PC-3 (cell line): ENCODE results near the gene ARHGEF17. TPM values are rescaled to one million over a fixed set of nuclear protein-coding genes. Genes with fewer than 3 reads are reported as not detected.

Experiments used
- ATAC-seq: fragments of 200-7000 bp; cut with Tn5 transposase; 2 replicates; pipeline ENCODE4 v1.9.1; 2020; ENCODE audit warnings: mild to moderate bottlenecking, moderate library complexity
- BruUV-seq: library from RNA; stranded (reverse); fragments of 400-500 nt; replicated peaks from 2 replicates; lab custom pipeline; 2021; lab: Mats Ljungman, UMichigan
- CTCF ChIA-PET: fragments of 300-600 bp; sonication (Branson Sonifier 250); formaldehyde crosslinking; loops from one replicate; lab custom pipeline; 2022; ENCODE audit warnings: antibody characterized with exemption; lab: Charles Lee
- POLR2A ChIA-PET: fragments of 300-600 bp; sonication (Branson Sonifier 250); formaldehyde crosslinking; loops from one replicate; lab custom pipeline; 2022; ENCODE audit warnings: antibody characterized with exemption; ENCODE audit not compliant: unreplicated experiment; lab: Charles Lee
- DNase-seq: peaks from one replicate; pipeline ENCODE4 v3.0.0-alpha.2; 2015
- H2AFZ ChIP-seq: fragments of 300-600 bp; sonication (generic); 2 replicates; pipeline ENCODE4 v1.6.0; 2016; ENCODE audit warnings: antibody characterized with exemption, low read length
- H3F3A ChIP-seq: fragments of 300-600 bp; sonication (generic); one replicate; pipeline ENCODE4 v1.6.0; 2017; ENCODE audit warnings: antibody characterized with exemption, low read length, control low read depth, mild to moderate bottlenecking; ENCODE audit not compliant: unreplicated experiment
- H3K27ac ChIP-seq: fragments of 300-600 bp; sonication (generic); 2 replicates; pipeline ENCODE4 v1.5.1; 2016; ENCODE audit warnings: mild to moderate bottlenecking, low read length
- H3K27me3 ChIP-seq: fragments of 300-600 bp; sonication (generic); 2 replicates; pipeline ENCODE4 v1.6.1; 2016; ENCODE audit warnings: low read length, mixed read lengths
- H3K36me3 ChIP-seq: fragments of 300-600 bp; sonication (generic); 2 replicates; pipeline ENCODE4 v1.6.1; 2016; ENCODE audit warnings: low read depth, mixed run types, low read length, mixed read lengths
- H3K4me1 ChIP-seq: fragments of 300-600 bp; sonication (generic); 2 replicates; pipeline ENCODE4 v1.5.1; 2016; ENCODE audit warnings: low read length; ENCODE audit not compliant: insufficient read depth
- H3K4me2 ChIP-seq: fragments of 300-600 bp; sonication (generic); 2 replicates; pipeline ENCODE4 v1.6.0; 2016; ENCODE audit warnings: low read length
- H3K4me3 ChIP-seq: fragments of 300-600 bp; sonication (generic); 2 replicates; pipeline ENCODE4 v1.5.1; 2016; ENCODE audit warnings: mild to moderate bottlenecking, low read length, mixed read lengths
- H3K79me2 ChIP-seq: fragments of 300-600 bp; sonication (generic); 2 replicates; pipeline ENCODE4 v1.6.1; 2017; ENCODE audit warnings: low read length, mixed read lengths
- H3K9ac ChIP-seq: fragments of 300-600 bp; sonication (generic); 2 replicates; pipeline ENCODE4 v1.6.0; 2016; ENCODE audit warnings: mild to moderate bottlenecking, low read length
- H3K9me2 ChIP-seq: fragments of 300-600 bp; sonication (generic); replicated peaks from 2 replicates; pipeline ENCODE4 v1.6.1; 2016; ENCODE audit warnings: mixed run types, low read length, mixed read lengths
- H3K9me3 ChIP-seq: fragments of 300-600 bp; sonication (generic); 2 replicates; pipeline ENCODE4 v1.6.1; 2016; ENCODE audit warnings: low read length, mixed read lengths
- H4K20me1 ChIP-seq: fragments of 300-600 bp; sonication (generic); 2 replicates; pipeline ENCODE4 v1.6.1; 2016; ENCODE audit warnings: low read length, mixed read lengths
- EZH2 ChIP-seq: fragments of 300-600 bp; sonication (generic); IDR thresholded peaks from one replicate; pipeline ENCODE4 v1.6.1; 2017; ENCODE audit warnings: antibody characterized with exemption, mild to moderate bottlenecking, low read length; ENCODE audit not compliant: unreplicated experiment
- EZH2phosphoT487 ChIP-seq: fragments of 300-600 bp; sonication (generic); IDR thresholded peaks from 2 replicates; pipeline ENCODE4 v1.6.1; 2018; ENCODE audit warnings: mild to moderate bottlenecking, antibody characterized with exemption, low read length, borderline replicate concordance
- intact Hi-C: fragments of 100-400 bp; cut with micrococcal nuclease; formaldehyde crosslinking; loops from 2 replicates; pipeline ENCODE4 v1.9.0; 2023
- total RNA-seq: library from RNA; depleted of rRNA; stranded (reverse); fragments of >200 nt; gene quantifications from 2 replicates; pipeline ENCODE4 v1.2.3, GENCODE V29; 2014
- TF ChIP-seq, protein P1 (sequence below): fragments of 300-600 bp; sonication (generic); conservative IDR thresholded peaks from 2 replicates; pipeline ENCODE4 v1.5.1; 2017; ENCODE audit warnings: antibody characterized with exemption, low read depth, mild to moderate bottlenecking, low read length

The ARHGEF17 gene
- total RNA-seq, 1 experiment from 2014 or later: 6.2 TPM

DNA sequence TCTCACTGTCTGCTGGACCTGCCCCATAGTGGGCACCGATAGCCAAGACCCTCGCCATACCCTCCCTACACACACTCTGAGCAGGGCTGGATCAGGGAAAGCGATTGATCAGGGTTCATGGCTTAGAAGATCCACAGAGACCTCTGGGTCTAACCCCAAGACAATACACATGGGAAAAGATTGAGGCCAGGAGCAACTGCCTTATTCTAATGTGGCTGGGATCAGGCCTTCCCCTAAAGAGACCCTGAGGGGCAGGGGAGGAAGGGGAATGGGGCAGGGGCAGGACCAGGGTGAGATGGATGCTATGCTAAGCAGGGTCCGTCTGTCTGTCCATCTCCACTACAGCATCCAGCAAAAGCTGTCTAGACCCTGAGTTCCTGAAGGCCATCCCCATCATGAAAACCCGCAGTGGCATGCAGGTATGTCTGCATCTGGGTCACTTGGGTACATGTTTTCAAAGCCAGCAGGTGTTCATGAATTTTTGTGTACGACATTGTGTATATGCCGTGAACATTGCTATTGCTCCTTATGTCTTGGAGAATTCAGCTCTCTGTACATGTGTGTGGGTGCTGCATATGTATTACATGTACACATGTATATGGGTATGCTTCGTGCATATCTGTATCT is 52.8 kb downstream of the ARHGEF17 start:
- H3K9me3 ChIP-seq: no peaks in the 10 kb centered on the region
- BruUV-seq: no TSS peak
- H3F3A ChIP-seq: no peaks in the 10 kb centered on the region
- no peaks in the 10 kb centered on the region for H4K20me1 ChIP-seq
- no peaks in the 10 kb centered on the region for H3K27me3 ChIP-seq
- CTCF ChIA-PET: interaction anchor here (0.5 to 2.0 kb wide), 4 partner anchors 10 to 879 kb away, joined by 4 to 15 read pairs (median 6); no protein-coding TSS in a partner anchor
- POLR2A ChIA-PET: interaction anchor here (0.6 kb wide), 1 partner anchor 10 kb away, joined by 3 read pairs; no protein-coding TSS in a partner anchor
- no peak overlapping the region for H3K4me2 ChIP-seq
- H3K79me2 ChIP-seq: no peaks in the 10 kb centered on the region
- no peak overlapping the region for H3K4me3 ChIP-seq
- TF ChIP-seq EZH2phosphoT487 (no peak), EZH2 (no peak)
- TF ChIP-seq, protein P1, sequence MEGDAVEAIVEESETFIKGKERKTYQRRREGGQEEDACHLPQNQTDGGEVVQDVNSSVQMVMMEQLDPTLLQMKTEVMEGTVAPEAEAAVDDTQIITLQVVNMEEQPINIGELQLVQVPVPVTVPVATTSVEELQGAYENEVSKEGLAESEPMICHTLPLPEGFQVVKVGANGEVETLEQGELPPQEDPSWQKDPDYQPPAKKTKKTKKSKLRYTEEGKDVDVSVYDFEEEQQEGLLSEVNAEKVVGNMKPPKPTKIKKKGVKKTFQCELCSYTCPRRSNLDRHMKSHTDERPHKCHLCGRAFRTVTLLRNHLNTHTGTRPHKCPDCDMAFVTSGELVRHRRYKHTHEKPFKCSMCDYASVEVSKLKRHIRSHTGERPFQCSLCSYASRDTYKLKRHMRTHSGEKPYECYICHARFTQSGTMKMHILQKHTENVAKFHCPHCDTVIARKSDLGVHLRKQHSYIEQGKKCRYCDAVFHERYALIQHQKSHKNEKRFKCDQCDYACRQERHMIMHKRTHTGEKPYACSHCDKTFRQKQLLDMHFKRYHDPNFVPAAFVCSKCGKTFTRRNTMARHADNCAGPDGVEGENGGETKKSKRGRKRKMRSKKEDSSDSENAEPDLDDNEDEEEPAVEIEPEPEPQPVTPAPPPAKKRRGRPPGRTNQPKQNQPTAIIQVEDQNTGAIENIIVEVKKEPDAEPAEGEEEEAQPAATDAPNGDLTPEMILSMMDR: 0 out of 2 replicates have a peak, but pooled peaks have one; percentile 14
- ATAC-seq (no peak), DNase-seq (no peak)
- H2AFZ ChIP-seq: no peak overlapping the region
- no peaks in the 10 kb centered on the region for H3K36me3 ChIP-seq
- H3K9ac ChIP-seq: no peak overlapping the region
- intact Hi-C loops: no loop called here
- no peaks in the 10 kb centered on the region for H3K4me1 ChIP-seq
- no peak overlapping the region for H3K27ac ChIP-seq
- H3K9me2 ChIP-seq: no peaks in the 10 kb centered on the region

DNA sequence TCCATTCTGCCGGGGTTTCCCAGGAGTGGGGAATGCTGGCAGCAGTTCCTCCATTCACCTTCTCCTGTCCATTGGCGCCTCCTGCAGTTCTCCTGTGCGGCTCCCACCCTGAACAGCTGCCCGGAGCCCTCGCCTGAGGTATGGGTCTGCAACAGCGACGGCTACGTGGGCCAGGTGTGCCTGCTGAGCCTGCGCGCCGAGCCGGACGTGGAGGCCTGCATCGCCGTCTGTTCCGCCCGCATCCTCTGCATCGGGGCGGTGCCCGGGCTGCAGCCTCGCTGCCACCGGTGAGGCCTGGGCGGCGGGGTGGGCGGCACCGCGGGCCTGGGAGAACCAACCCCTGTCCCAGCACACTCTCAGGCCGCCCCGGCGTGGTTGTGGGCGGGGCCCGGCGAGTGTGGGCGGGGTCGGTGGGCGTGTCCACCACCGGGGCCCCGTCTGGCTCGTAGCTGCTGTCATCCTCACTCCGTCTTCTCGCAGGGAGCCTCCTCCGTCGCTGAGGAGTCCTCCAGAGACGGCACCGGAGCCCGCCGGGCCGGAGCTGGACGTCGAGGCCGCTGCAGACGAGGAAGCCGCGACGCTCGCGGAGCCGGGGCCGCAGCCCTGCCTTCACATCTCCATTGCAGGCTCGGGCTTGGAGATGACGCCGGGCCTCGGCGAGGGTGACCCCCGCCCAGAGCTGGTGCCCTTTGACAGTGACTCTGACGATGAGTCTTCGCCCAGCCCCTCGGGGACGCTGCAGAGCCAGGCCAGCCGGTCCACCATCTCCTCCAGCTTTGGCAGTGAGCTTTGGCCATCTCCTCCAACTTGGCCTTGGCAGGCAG is 54.1 kb downstream of the ARHGEF17 start:
- ATAC-seq (no peak), DNase-seq (no peak)
- intact Hi-C loops: no loop called here
- Histone ChIP-seq H3K36me3 (no peaks in the 10 kb centered on the region), H3K4me2 (no peak overlapping the region), H3K27ac (no peak overlapping the region), H3K27me3 (no peaks in the 10 kb centered on the region), H3K4me3 (no peak overlapping the region), H3F3A (no peaks in the 10 kb centered on the region), H3K9me2 (no peaks in the 10 kb centered on the region), H3K9ac (no peak overlapping the region), H3K4me1 (no peaks in the 10 kb centered on the region), H4K20me1 (no peaks in the 10 kb centered on the region), H3K79me2 (no peaks in the 10 kb centered on the region), H3K9me3 (no peaks in the 10 kb centered on the region), H2AFZ (no peak overlapping the region)
- TF ChIP-seq EZH2: no peak
- TF ChIP-seq, protein P1: 0 out of 2 replicates have a peak, but pooled peaks have one; percentile 31
- CTCF ChIA-PET: no interaction called here
- no TSS peak for BruUV-seq
- POLR2A ChIA-PET: no interaction called here

DNA sequence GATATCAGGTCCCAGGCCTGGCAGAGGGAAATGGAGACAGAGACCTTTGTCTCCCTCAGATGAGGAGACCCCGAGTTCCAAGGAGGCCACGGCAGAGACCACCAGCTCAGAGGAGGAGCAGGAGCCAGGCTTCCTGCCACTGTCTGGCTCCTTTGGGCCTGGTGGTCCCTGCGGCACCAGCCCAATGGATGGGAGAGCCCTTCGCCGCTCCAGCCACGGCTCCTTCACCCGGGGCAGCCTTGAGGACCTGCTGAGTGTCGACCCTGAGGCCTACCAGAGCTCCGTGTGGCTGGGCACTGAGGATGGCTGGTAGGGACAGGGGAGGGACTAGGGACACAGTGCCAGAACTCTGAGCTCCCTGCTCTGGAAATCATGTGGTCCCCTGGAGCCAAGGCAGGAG is 55.1 kb downstream of the ARHGEF17 start:
- intact Hi-C loops: no loop called here
- Histone ChIP-seq H3K4me3 (no peak overlapping the region), H4K20me1 (no peaks in the 10 kb centered on the region), H3K4me2 (no peak overlapping the region), H3K4me1 (no peaks in the 10 kb centered on the region), H3K79me2 (no peaks in the 10 kb centered on the region), H3K9me2 (no peaks in the 10 kb centered on the region), H3F3A (no peaks in the 10 kb centered on the region), H3K27me3 (no peaks in the 10 kb centered on the region), H2AFZ (no peak overlapping the region), H3K36me3 (no peaks in the 10 kb centered on the region), H3K9me3 (no peaks in the 10 kb centered on the region), H3K27ac (no peak overlapping the region), H3K9ac (no peak overlapping the region)
- no TSS peak for BruUV-seq
- ATAC-seq: no peak
- ChIA-PET POLR2A (no interaction called here), CTCF (no interaction called here)
- no peak for DNase-seq
- TF ChIP-seq, protein P1: no peak
- TF ChIP-seq EZH2 (no peak), EZH2phosphoT487 (no peak)
